Suprapubic skin (tissue), 4 donors: ENCODE measurements around the gene CEP120.

Experiments used
- EP300 ChIP-seq: sonication (generic); formaldehyde crosslinking; IDR thresholded peaks from one replicate; pipeline ENCODE4 v1.6.1; 2017; ENCODE audit warnings: antibody characterized with exemption
- POLR2A ChIP-seq, 2 donors: fragments of 450-650 bp; IDR thresholded peaks; one replicate each; pipeline ENCODE4 v1.6.1; 2017; ENCODE audit warnings: antibody characterized with exemption in 2 of 2, mild to moderate bottlenecking in 2 of 2, moderate library complexity in 2 of 2
- POLR2AphosphoS5 ChIP-seq, 3 donors: sonication (generic); formaldehyde crosslinking; IDR thresholded peaks; one replicate each; pipeline ENCODE4 v1.6.1; 2017; ENCODE audit warnings: antibody characterized with exemption in 3 of 3
- TF ChIP-seq, protein P1 (sequence below), 2 donors: fragments of 200-600 bp in 1 of 2; fragments of 450-650 bp in 1 of 2; sonication (generic) in 1 of 2; IDR thresholded peaks; one replicate each; pipeline ENCODE4 v1.5.1; 2016 to 2019; ENCODE audit warnings: antibody characterized with exemption in 2 of 2, mild to moderate bottlenecking in 1 of 2, moderate library complexity in 1 of 2

DNA sequence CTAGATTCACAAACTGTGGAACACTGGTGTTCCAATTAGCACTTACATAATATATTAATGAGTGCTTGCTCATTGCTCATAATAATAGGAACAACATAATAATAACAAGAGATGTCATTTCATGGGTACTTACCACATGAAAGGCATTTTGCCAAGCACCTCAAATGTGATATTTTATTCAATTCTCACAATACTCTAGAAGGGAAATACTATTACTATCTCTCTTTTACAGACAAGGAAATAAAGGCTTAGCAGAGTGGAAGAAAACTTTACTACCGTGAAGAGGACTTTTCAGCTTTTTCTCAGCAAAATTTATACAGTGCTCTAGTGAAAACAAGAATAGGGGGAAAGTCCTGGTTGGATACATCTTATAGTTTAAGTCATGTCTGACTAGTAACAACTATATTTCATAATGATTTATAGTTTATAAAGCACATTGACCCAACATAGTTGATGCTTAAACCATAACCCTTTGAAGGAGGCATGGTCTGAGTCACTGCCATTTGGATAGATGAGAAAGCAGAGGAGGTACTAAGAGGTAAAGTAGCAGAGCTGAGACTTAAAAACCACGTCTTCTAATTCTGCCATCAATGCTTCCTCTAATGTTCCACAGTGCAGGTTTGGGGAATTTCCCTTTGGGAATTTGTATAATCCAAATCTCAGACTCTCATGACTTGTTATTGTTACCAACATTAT, 124.7 kb downstream of the CEP120 start:
- TF ChIP-seq, protein P1, sequence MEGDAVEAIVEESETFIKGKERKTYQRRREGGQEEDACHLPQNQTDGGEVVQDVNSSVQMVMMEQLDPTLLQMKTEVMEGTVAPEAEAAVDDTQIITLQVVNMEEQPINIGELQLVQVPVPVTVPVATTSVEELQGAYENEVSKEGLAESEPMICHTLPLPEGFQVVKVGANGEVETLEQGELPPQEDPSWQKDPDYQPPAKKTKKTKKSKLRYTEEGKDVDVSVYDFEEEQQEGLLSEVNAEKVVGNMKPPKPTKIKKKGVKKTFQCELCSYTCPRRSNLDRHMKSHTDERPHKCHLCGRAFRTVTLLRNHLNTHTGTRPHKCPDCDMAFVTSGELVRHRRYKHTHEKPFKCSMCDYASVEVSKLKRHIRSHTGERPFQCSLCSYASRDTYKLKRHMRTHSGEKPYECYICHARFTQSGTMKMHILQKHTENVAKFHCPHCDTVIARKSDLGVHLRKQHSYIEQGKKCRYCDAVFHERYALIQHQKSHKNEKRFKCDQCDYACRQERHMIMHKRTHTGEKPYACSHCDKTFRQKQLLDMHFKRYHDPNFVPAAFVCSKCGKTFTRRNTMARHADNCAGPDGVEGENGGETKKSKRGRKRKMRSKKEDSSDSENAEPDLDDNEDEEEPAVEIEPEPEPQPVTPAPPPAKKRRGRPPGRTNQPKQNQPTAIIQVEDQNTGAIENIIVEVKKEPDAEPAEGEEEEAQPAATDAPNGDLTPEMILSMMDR (IDR thresholded peaks at IDR 0.05): no peak
- TF ChIP-seq POLR2AphosphoS5 (IDR thresholded peaks at IDR 0.05) (no peak), EP300 (no peak), POLR2A (IDR thresholded peaks at IDR 0.05) (no peak)
